ENCODE measurements around the gene SIN3A. TPM values are rescaled to one million over a fixed set of nuclear protein-coding genes. Genes with fewer than 3 reads are reported as not detected.

Gene SIN3A
- total RNA-seq, 1 experiment from 2014 or later = 107 TPM

DNA sequence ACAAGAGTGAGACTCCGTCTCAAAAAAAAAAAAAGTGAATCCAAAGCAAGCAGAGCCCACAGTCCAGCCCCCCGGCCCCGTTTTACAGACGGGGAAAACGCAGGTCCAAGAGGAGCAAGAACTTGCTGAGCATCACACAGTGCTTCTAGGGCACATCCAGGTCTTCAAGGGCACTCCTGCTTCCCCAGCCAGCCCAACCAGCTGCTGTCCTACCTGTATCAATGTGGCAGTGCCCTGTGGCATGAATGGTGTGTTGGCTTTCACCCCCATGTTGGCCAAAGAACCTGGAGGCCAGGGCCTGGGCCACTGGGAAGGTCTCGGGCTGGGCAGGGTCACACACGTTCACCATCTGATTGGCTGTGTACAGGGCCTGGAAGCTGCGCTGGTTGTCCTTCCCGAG is 87.7 kb downstream of the SIN3A start:
- DNase-seq (ENCODE audit: low read depth, low spot score) = no peak
- BruUV-seq (replicated peaks) = no TSS peak
- H3K9me3 ChIP-seq (ENCODE audit: control insufficient read depth, insufficient read depth, low read depth, low read length) = no peaks in the 10 kb centered on the region
- ChIA-PET CTCF (no interaction called here), POLR2A (no interaction called here)
- H3K36me3 ChIP-seq (ENCODE audit: control insufficient read depth, insufficient read depth, low read length) = no peaks in the 10 kb centered on the region
- TF ChIP-seq, protein P1, sequence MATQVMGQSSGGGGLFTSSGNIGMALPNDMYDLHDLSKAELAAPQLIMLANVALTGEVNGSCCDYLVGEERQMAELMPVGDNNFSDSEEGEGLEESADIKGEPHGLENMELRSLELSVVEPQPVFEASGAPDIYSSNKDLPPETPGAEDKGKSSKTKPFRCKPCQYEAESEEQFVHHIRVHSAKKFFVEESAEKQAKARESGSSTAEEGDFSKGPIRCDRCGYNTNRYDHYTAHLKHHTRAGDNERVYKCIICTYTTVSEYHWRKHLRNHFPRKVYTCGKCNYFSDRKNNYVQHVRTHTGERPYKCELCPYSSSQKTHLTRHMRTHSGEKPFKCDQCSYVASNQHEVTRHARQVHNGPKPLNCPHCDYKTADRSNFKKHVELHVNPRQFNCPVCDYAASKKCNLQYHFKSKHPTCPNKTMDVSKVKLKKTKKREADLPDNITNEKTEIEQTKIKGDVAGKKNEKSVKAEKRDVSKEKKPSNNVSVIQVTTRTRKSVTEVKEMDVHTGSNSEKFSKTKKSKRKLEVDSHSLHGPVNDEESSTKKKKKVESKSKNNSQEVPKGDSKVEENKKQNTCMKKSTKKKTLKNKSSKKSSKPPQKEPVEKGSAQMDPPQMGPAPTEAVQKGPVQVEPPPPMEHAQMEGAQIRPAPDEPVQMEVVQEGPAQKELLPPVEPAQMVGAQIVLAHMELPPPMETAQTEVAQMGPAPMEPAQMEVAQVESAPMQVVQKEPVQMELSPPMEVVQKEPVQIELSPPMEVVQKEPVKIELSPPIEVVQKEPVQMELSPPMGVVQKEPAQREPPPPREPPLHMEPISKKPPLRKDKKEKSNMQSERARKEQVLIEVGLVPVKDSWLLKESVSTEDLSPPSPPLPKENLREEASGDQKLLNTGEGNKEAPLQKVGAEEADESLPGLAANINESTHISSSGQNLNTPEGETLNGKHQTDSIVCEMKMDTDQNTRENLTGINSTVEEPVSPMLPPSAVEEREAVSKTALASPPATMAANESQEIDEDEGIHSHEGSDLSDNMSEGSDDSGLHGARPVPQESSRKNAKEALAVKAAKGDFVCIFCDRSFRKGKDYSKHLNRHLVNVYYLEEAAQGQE (IDR thresholded peaks at IDR 0.05; ENCODE audit: insufficient read depth in 1 of 2, low read depth in 2 of 2, low read length in 1 of 2) = no peak
- no peak for TF ChIP-seq TCF7L2 (IDR thresholded peaks at IDR 0.05; ENCODE audit: low read depth, low read length)
- TF ChIP-seq, protein P2, sequence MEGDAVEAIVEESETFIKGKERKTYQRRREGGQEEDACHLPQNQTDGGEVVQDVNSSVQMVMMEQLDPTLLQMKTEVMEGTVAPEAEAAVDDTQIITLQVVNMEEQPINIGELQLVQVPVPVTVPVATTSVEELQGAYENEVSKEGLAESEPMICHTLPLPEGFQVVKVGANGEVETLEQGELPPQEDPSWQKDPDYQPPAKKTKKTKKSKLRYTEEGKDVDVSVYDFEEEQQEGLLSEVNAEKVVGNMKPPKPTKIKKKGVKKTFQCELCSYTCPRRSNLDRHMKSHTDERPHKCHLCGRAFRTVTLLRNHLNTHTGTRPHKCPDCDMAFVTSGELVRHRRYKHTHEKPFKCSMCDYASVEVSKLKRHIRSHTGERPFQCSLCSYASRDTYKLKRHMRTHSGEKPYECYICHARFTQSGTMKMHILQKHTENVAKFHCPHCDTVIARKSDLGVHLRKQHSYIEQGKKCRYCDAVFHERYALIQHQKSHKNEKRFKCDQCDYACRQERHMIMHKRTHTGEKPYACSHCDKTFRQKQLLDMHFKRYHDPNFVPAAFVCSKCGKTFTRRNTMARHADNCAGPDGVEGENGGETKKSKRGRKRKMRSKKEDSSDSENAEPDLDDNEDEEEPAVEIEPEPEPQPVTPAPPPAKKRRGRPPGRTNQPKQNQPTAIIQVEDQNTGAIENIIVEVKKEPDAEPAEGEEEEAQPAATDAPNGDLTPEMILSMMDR (IDR thresholded peaks at IDR 0.05) = no peak
- no peak for TF ChIP-seq SIN3A (IDR thresholded peaks at IDR 0.05; ENCODE audit: borderline replicate concordance, insufficient read depth, low read depth, low read length)
- no peak for TF ChIP-seq POLR2AphosphoS5 (IDR thresholded peaks at IDR 0.05; ENCODE audit: low read depth, low read length)
- in situ Hi-C loops (cut with HindIII; ENCODE audit: low pct_unique_long_range_greater_than_20kb, low sequenced_read_pairs) = no loop called here
- H3K4me1 ChIP-seq (ENCODE audit: control insufficient read depth, insufficient read depth, low read length) = peaks cover 3% of the 10 kb centered on the region; the same call in 1 of the 2 replicates
- no peak overlapping the region for H3K4me3 ChIP-seq (ENCODE audit: low read depth in 2 of 2, low read length in 2 of 2)
- no peak for ATAC-seq
- no peaks in the 10 kb centered on the region for H3K27me3 ChIP-seq (ENCODE audit: control insufficient read depth, insufficient read depth, low read length)
- intact Hi-C loops (cut with micrococcal nuclease; ENCODE audit: unreplicated experiment) = no loop called here
- no peak overlapping the region for H3K27ac ChIP-seq (ENCODE audit: low read length)

DNA sequence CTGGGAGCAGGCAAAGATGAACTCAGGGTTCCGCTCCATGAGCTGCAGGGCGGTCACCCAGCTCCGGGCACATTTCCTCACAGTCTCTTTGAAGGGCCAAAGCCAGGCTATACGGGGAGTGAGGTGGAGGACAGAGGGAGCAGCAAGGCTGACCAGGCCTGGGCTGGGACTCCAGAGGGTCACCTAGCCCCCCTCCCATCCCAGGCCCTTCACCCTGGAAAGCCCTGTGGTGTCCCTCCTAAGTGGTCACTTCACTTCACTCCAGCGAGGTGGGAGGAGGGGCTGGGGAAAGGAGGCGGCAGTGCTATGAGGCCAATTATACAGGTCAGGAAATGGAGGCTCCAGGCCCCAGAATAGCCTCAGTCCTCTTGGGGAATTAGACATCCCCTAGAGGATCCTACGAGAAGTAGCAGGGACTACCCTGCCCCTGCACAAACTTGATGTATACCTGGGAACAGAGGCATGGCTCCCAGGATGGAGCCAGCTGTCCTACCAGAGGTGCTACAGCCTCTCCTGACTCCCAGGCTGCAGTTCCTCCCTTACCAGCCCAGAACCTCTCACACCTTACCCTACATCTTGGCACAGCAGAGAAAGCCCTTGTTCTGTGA is 88.7 kb downstream of the SIN3A start:
- DNase-seq (ENCODE audit: low read depth, low spot score) = no peak
- ChIA-PET CTCF (no interaction called here), POLR2A (no interaction called here)
- Histone ChIP-seq H3K27me3 (ENCODE audit: control insufficient read depth, insufficient read depth, low read length) (no peaks in the 10 kb centered on the region), H3K27ac (ENCODE audit: low read length) (no peak overlapping the region), H3K9me3 (ENCODE audit: control insufficient read depth, insufficient read depth, low read depth, low read length) (no peaks in the 10 kb centered on the region), H3K4me1 (ENCODE audit: control insufficient read depth, insufficient read depth, low read length) (peaks cover 3% of the 10 kb centered on the region; the same call in 1 of the 2 replicates), H3K4me3 (ENCODE audit: low read depth in 2 of 2, low read length in 2 of 2) (no peak overlapping the region), H3K36me3 (ENCODE audit: control insufficient read depth, insufficient read depth, low read length) (no peaks in the 10 kb centered on the region; the same call in 1 of the 2 replicates)
- BruUV-seq (replicated peaks) = no TSS peak
- TF ChIP-seq POLR2AphosphoS5 (IDR thresholded peaks at IDR 0.05; ENCODE audit: low read depth, low read length) (no peak; the same call in 1 of the 2 replicates), SIN3A (IDR thresholded peaks at IDR 0.05; ENCODE audit: borderline replicate concordance, insufficient read depth, low read depth, low read length) (no peak), TCF7L2 (IDR thresholded peaks at IDR 0.05; ENCODE audit: low read depth, low read length) (no peak)
- TF ChIP-seq, protein P1 (IDR thresholded peaks at IDR 0.05; ENCODE audit: insufficient read depth in 1 of 2, low read depth in 2 of 2, low read length in 1 of 2) = no peak
- TF ChIP-seq, protein P2 (IDR thresholded peaks at IDR 0.05) = no peak
- in situ Hi-C loops (cut with HindIII; ENCODE audit: low pct_unique_long_range_greater_than_20kb, low sequenced_read_pairs) = no loop called here
- intact Hi-C loops (cut with micrococcal nuclease; ENCODE audit: unreplicated experiment) = no loop called here
- no peak for ATAC-seq

Measured in Panc1 (cell line).